Measurements from ENCODE around the gene GP1BB.
"Not testable (repeated sequence)": the region's sequence is repeated elsewhere in the genome, so short reads cannot be mapped to it uniquely, and the experiment has no call there.

Gene GP1BB

GRCh38 chr22:19693581-19693980 lies 29.8 kb upstream of the GP1BB start:
- no peak for DNase-seq (ENCODE audit: low read depth in 2 of 2, low spot score in 1 of 2)

GRCh38 chr22:19693981-19694670 lies 29.2 kb upstream of the GP1BB start:
- DNase-seq (ENCODE audit: low read depth in 2 of 2, low spot score in 1 of 2), result no peak

DNA sequence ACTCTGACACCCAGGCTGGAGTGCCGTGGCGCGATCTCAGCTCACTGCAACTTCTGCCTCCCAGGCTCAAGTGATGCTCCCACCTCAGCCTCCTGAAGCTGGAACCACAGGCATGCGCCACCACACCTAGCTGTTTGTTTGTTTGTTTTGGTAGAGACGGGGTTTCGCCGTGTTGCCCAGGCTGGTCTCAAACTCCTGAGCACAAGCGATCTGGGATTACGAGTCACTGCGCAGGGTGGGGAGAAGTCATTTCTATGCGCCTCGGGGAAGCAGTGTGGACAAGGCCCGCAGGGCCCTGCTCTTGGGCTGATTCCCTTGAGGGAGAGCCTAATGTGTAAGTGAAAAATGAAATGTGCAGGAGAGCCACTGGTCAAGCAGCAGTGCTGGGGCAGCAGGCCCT lies 28.6 kb upstream of the GP1BB start:
- DNase-seq (ENCODE audit: low read depth in 2 of 2, low spot score in 1 of 2), result no peak

- DNase-seq (ENCODE audit: low read depth in 2 of 2, low spot score in 1 of 2), result no peak
Measured at GRCh38 chr22:19696504-19697276, 26.6 kb upstream of the GP1BB start.

- DNase-seq (ENCODE audit: low read depth in 2 of 2, low spot score in 1 of 2), result not testable (repeated sequence)
Measured at GRCh38 chr22:19697871-19698270, 25.5 kb upstream of the GP1BB start.

DNA sequence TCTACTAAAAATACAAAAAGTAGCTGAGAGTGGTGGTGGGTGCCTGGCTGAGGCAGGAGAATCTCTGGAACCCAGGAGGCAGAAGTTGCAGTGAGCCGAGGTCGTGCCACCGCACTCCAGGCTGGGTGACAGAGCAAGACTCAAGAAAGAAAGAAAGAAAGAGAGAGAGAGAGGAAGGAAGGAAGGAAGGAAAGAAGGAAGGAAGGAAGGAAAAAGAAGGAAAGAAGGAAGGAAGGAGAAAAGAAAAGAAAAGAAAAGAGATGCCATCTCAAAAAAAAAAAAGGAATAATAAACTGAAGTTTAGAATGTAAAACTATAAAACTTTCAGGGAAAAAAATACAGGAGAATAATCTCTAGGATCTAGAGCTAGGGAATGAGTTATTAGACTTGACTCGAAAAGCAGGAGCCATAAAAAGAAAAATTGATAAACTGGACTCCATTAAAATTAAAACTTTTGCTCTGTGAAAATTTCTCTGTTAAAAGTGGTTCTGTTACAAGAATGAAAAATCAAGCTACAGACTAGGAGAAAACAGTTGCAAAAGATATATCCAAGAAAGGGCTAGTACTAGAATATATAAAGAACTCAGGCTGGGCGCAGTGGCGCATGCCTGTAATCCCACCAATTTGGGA lies 22.4 kb upstream of the GP1BB start:
- DNase-seq (ENCODE audit: low read depth in 2 of 2, low spot score in 1 of 2), result no peak

DNA sequence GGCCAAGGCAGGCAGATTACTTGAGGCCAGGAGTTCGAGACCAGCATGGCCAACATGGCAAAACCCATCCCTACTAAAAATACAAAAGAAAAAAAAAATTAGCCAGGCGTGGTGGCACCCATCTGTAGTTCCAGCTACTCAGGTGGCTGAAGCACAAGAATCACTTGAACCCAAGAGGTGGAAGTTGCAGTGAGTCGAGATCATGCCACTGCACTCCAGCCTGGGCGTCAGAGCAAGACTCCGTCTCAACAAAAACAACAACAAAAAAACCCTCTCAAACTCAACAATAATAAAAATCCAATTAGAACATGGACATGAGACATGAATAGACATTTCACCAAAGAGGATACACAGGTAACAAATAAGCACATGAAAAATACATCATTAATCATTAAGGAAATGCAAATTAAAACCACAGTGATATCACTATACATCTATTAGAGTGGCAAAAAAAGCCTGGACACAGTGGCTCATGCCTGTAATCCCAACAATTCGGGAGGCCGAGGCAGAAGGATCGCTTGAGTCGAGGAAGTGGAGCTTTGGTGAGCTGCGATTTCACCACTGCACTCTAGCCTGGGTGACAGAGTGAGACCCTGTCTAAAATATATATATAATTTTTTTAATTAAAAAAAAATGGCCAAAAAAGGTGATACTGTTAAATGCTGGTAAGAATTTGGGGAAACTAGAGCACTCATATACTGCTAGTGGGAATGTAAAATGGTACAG lies 21.8 kb upstream of the GP1BB start:
- DNase-seq (ENCODE audit: low read depth in 2 of 2, low spot score in 1 of 2), result no peak

DNA sequence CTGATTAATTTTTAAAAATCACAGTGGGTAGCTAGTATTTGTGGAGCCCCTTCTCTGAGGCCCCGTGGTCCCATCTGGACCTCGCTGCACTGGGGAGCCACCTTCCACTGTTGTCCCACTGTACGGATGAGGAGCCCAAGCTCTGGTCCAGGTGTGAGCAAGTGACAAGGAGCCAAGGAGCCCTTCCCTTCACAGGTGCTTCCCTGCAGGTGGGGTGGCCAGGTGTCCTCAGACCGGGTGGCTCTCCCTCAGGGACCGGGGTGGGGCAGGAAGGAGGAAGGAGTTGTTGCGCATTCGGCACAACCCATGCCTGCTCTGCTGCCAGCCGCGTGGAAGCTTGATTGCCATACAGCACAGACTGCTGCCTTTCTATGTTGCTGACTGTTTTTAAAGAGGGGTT lies 19.5 kb upstream of the GP1BB start:
- DNase-seq (ENCODE audit: low read depth in 2 of 2, low spot score in 1 of 2), result no peak

GRCh38 chr22:19704355-19705015 lies 18.9 kb upstream of the GP1BB start:
- no peak for DNase-seq (ENCODE audit: low read depth in 2 of 2, low spot score in 1 of 2)

DNA sequence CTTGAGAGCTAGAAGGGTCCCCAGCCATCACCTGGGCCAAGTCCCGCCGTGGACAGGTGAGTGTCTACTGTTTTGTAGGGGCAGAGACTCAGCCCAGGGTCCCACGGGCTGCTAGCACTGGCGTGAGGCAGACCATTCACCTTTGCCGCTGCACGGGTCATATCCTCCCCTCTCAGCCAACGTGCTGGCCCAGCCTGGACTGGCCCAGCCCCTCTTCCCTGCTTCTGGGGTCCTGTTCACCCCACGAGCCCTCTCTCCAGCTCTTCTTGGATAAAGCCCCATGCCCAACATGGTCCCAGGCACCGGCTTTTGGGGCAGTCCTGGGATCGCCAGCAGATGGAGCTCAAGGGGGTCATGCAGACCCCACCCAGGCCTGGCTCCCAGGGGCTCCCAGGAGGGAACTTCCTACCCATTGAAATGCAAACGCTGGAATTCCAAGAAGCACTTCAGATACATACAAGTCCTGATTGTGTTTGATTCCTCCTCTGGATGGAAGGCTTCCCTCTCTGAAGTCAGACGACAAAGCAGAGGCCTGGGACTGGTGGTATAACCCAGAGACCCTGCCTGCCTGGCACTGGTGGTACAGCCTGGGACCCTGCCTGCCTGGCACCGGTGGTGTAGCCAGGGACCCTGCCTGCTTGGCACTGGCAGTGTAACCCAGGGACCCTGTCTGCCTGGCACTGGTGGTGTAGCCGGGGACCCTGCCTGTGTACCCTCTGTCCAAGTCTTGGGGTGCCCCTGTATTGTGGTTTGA lies 18.0 kb upstream of the GP1BB start:
- DNase-seq (ENCODE audit: low read depth in 2 of 2, low spot score in 1 of 2), result no peak

- no peak for DNase-seq (ENCODE audit: low read depth in 2 of 2, low spot score in 1 of 2)
Measured at GRCh38 chr22:19706661-19707151, 16.6 kb upstream of the GP1BB start.

DNA sequence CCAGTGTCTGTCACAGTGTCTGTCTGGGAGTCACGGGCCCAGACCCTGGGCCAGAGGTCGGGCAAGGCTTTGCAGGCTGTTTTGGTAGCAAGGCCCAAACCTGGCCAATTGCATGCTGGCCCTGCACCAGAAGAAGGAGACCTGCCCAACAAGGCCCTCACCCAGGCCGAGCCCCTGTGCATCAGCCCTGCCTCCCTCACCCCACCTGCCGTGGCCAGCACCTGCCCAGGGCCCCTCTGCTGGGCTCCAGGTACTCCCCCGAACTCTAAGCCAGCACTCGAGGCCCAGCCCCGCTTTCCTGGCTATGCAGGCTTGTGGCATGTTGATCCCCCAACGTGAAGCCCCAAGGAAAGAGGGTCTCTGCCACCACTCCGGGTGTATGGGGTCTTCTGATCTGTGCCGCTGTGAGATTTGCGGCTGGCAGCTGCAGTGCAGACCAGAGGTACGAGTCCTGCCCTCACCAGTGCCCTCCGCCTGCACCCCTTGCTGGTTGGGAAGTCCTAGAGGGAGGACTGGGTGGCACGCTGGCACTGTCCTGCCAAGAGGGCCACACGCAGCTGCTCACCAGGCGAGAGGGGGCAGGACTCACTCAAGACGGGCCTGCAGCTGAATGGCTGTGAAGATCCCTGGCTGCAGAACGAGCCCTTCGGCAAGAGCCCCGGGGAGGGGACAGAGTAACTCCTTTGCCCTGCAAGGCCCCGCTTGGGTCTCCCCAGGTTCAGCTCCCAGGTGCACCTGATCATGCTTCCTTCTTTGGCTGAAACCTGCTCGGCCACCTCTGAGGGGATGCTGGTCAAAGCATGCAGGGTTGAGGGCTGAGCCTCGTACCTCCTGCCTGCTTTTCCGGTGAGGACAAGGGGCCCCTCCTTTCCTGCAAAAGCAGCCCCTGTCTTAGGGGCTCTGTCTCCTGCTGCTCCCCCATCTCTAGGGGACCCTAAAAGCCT lies 15.7 kb upstream of the GP1BB start:
- DNase-seq (ENCODE audit: low read depth in 2 of 2, low spot score in 1 of 2), result no peak

GRCh38 chr22:19708321-19709011 lies 14.9 kb upstream of the GP1BB start:
- no peak for DNase-seq (ENCODE audit: low read depth in 2 of 2, low spot score in 1 of 2)

DNA sequence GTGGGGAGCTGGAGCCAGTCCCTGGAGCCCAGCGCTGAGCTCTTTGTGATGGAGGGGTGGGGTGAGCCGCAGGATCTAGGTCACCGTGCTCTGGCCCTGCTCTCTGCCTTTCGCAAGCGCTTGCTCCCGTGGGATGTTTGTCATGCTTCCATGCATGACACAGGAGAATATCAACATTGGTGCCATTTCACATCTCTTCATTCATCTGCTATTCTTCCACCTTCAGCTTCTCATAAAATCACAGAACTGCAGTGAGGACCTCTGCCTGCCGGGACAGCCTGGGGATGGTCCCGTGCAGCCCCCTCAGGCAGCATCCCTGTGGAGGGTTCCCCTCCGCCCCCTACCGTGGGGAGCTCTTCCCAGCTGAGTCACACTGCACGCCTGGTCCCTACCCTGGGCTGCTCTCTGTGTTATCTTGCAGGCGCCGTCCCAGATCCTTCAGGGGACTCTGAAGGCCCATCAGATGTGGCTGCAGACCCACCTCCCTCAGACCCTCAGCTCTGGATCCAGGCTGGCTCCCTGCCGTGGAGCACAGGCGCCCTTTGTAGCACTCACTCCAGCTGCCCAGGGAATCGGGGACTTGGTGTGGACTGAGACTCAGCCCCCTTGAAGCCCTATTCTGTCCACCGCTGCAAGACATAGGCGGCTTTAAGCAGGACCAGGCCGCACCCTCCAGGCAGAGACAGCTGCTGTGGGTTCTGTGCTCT lies 14.1 kb upstream of the GP1BB start:
- DNase-seq (ENCODE audit: low read depth in 2 of 2, low spot score in 1 of 2), result no peak

DNA sequence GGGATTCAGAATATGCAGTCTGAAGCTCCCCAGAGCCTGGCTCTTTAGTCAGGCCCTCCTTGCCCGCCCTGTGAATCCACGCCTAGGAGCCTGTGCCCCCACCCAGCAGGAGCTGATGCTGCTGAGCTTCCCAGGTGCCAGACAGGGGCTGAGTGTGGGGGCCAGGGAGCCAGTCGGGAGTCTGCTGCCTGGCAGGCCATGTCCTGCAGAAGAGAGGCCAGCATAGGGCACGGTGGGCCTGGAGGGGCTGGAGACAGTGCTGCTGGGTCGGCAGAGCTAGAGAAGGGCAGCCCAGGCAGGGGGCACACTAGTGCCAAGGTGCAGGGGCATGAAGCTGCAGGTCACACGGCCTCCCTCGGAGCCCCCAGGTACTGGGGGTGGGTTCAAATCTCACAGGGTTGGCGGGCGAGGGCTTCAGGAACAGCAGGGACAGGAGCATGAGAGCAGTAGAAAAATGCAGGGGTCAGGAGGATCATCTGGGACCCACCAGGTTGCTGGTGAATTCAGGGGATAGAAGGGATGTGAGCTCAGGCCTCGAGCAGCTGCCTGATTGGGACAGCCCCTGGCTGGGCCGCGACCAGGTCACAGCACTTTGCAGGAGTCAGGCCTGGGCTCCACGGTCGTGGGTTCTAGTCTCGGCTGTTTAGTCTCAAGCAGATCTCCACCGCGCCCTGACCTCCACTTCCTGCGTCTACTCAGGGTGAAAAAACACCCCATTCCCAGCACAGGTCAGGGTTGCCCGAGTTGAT lies 13.1 kb upstream of the GP1BB start:
- no peak for DNase-seq (ENCODE audit: low read depth in 2 of 2, low spot score in 1 of 2)

GRCh38 chr22:19710769-19711106 lies 12.6 kb upstream of the GP1BB start:
- DNase-seq (ENCODE audit: low read depth in 2 of 2, low spot score in 1 of 2), result no peak

GRCh38 chr22:19713245-19713644 lies 10.1 kb upstream of the GP1BB start:
- no peak for DNase-seq (ENCODE audit: low read depth in 2 of 2, low spot score in 1 of 2)
